MG63 (cell line): Measurements from ENCODE around the gene LCN6. TPM values are rescaled to one million over a fixed set of nuclear protein-coding genes. Genes with fewer than 3 reads are reported as not detected.
"Not testable (repeated sequence)": the region's sequence is repeated elsewhere in the genome, so short reads cannot be mapped to it uniquely, and the experiment has no call there.

Source experiments
- DNase-seq: peaks from one replicate; pipeline ENCODE4 v3.0.0-alpha.2; 2020
- H3K27me3 ChIP-seq: fragments of 250-450 bp; sonication (Bioruptor Pico); 2 replicates; pipeline ENCODE4 v1.5.1; 2020; ENCODE audit warnings: mild to moderate bottlenecking, moderate library complexity
- H3K36me3 ChIP-seq: fragments of 250-450 bp; sonication (Bioruptor Pico); 2 replicates; pipeline ENCODE4 v1.5.1; 2020; ENCODE audit warnings: mild to moderate bottlenecking, moderate library complexity
- H3K4me3 ChIP-seq: fragments of 250-450 bp; sonication (Bioruptor Pico); 2 replicates; pipeline ENCODE4 v1.5.1; 2020; ENCODE audit warnings: mild to moderate bottlenecking, moderate library complexity
- H3K9me3 ChIP-seq: fragments of 250-450 bp; sonication (Bioruptor Pico); 2 replicates; pipeline ENCODE4 v1.5.1; 2020; ENCODE audit warnings: mild to moderate bottlenecking, moderate library complexity
- total RNA-seq: library from RNA; depleted of rRNA; stranded (reverse); fragments of >200 nt; shearing (Covaris generic); gene quantifications from 2 replicates; pipeline ENCODE4 v1.2.3, GENCODE V29; 2014; ENCODE audit warnings: low replicate concordance

LCN6 gene
- total RNA-seq, 1 experiment from 2014 or later = not detected

GRCh38 chr9:136713550-136713949 is 34.8 kb downstream of the LCN6 start:
- Histone ChIP-seq H3K9me3 (no peaks in the 10 kb centered on the region), H3K36me3 (no peaks in the 10 kb centered on the region), H3K27me3 (no peaks in the 10 kb centered on the region), H3K4me3 (peak overlapping the region; percentile 51)
- no peak for DNase-seq

- peak overlapping the region; percentile 51 for H3K4me3 ChIP-seq
- no peaks in the 10 kb centered on the region for H3K9me3 ChIP-seq
- no peak for DNase-seq
- H3K27me3 ChIP-seq = no peaks in the 10 kb centered on the region
- no peaks in the 10 kb centered on the region for H3K36me3 ChIP-seq
Measured at GRCh38 chr9:136712690-136713544, 35.4 kb downstream of the LCN6 start.

GRCh38 chr9:136711751-136712689 is 36.3 kb downstream of the LCN6 start, which contains the start of gene DIPK1B:
Gene DIPK1B, plus strand, starts transcription at chr9:136712572. Its CDS starts 94 bp downstream, at chr9:136712666.
- no peak for DNase-seq
- peak within 1 kb of the TSS; percentile 51 for H3K4me3 ChIP-seq
- H3K9me3 ChIP-seq = no peaks in the 10 kb centered on the region
- no peaks in the 10 kb centered on the region for H3K27me3 ChIP-seq
- no peaks in the 10 kb centered on the region for H3K36me3 ChIP-seq

- H3K27me3 ChIP-seq, H3K36me3 ChIP-seq, H3K9me3 ChIP-seq, H3K4me3 ChIP-seq: not testable (repeated sequence)
- DNase-seq = peak; percentile 43
Measured at GRCh38 chr9:136711219-136711648, 37.1 kb downstream of the LCN6 start.

- no peak for DNase-seq
- H3K36me3 ChIP-seq = no peaks in the 10 kb centered on the region
- no peaks in the 10 kb centered on the region for H3K9me3 ChIP-seq
- H3K27me3 ChIP-seq = no peaks in the 10 kb centered on the region
- H3K4me3 ChIP-seq = no peak overlapping the region
Measured at GRCh38 chr9:136710543-136710942, 37.8 kb downstream of the LCN6 start.

GRCh38 chr9:136709454-136710109 is 38.7 kb downstream of the LCN6 start:
- H3K9me3 ChIP-seq = no peaks in the 10 kb centered on the region
- H3K36me3 ChIP-seq = no peaks in the 10 kb centered on the region
- H3K27me3 ChIP-seq = no peaks in the 10 kb centered on the region
- DNase-seq = no peak
- H3K4me3 ChIP-seq = no peak overlapping the region

GRCh38 chr9:136707849-136708517 is 40.3 kb downstream of the LCN6 start:
- H3K27me3 ChIP-seq = no peaks in the 10 kb centered on the region
- no peak for DNase-seq
- H3K36me3 ChIP-seq = no peaks in the 10 kb centered on the region
- no peak overlapping the region for H3K4me3 ChIP-seq
- H3K9me3 ChIP-seq = no peaks in the 10 kb centered on the region

GRCh38 chr9:136707011-136707410 is 41.3 kb downstream of the LCN6 start:
- Histone ChIP-seq H3K27me3 (no peaks in the 10 kb centered on the region), H3K9me3 (no peaks in the 10 kb centered on the region), H3K36me3 (no peaks in the 10 kb centered on the region), H3K4me3 (no peak overlapping the region)
- no peak for DNase-seq

GRCh38 chr9:136705564-136705963 is 42.8 kb downstream of the LCN6 start:
- Histone ChIP-seq H3K36me3 (no peaks in the 10 kb centered on the region), H3K4me3 (no peak overlapping the region), H3K9me3 (no peaks in the 10 kb centered on the region), H3K27me3 (no peaks in the 10 kb centered on the region)
- no peak for DNase-seq

GRCh38 chr9:136704741-136705140 is 43.6 kb downstream of the LCN6 start:
- not testable (repeated sequence) for H3K27me3 ChIP-seq, H3K9me3 ChIP-seq, H3K4me3 ChIP-seq, H3K36me3 ChIP-seq, DNase-seq

GRCh38 chr9:136703276-136703860 is 45.0 kb downstream of the LCN6 start:
- Histone ChIP-seq H3K4me3 (no peak overlapping the region), H3K36me3 (no peaks in the 10 kb centered on the region), H3K27me3 (no peaks in the 10 kb centered on the region), H3K9me3 (no peaks in the 10 kb centered on the region)
- no peak for DNase-seq

GRCh38 chr9:136701668-136702053 is 46.7 kb downstream of the LCN6 start:
- H3K4me3 ChIP-seq = no peak overlapping the region
- H3K27me3 ChIP-seq = no peaks in the 10 kb centered on the region
- H3K36me3 ChIP-seq = no peaks in the 10 kb centered on the region
- no peaks in the 10 kb centered on the region for H3K9me3 ChIP-seq
- DNase-seq = no peak

- DNase-seq = no peak
- Histone ChIP-seq H3K9me3 (no peaks in the 10 kb centered on the region), H3K4me3 (no peak overlapping the region), H3K36me3 (no peaks in the 10 kb centered on the region), H3K27me3 (no peaks in the 10 kb centered on the region)
Measured at GRCh38 chr9:136700959-136701667, 47.2 kb downstream of the LCN6 start.

- no peak overlapping the region for H3K4me3 ChIP-seq
- peak; percentile 56 for DNase-seq
- H3K9me3 ChIP-seq = no peaks in the 10 kb centered on the region
- H3K36me3 ChIP-seq = no peaks in the 10 kb centered on the region
- no peaks in the 10 kb centered on the region for H3K27me3 ChIP-seq
Measured at GRCh38 chr9:136700304-136700703, 48.0 kb downstream of the LCN6 start.

GRCh38 chr9:136698635-136699246 is 49.6 kb downstream of the LCN6 start:
- no peaks in the 10 kb centered on the region for H3K9me3 ChIP-seq
- no peaks in the 10 kb centered on the region for H3K27me3 ChIP-seq
- H3K4me3 ChIP-seq = no peak overlapping the region
- no peak for DNase-seq
- H3K36me3 ChIP-seq = no peaks in the 10 kb centered on the region
